AG10803 (cell line): ENCODE results near the gene DEFB132.

ENCODE experiments used
- DNase-seq: peaks from one replicate; pipeline ENCODE4 v3.0.0; 2010; ENCODE audit warnings: low read depth
- H3K4me3 ChIP-seq: 2 replicates; pipeline ENCODE4 v1.5.1; 2011; ENCODE audit warnings: mild to moderate bottlenecking, low read length, control low read depth
- CTCF ChIP-seq: conservative IDR thresholded peaks from 2 replicates; pipeline ENCODE4 v1.5.1; 2011; ENCODE audit warnings: mild to moderate bottlenecking, low read length, control low read depth, inconsistent platforms

Gene DEFB132

GRCh38 chr20:273884-274283 lies 16.4 kb downstream of the DEFB132 start:
- no peak for TF ChIP-seq CTCF
- H3K4me3 ChIP-seq: no peak overlapping the region
- no peak for DNase-seq

- TF ChIP-seq CTCF: no peak
- no peak overlapping the region for H3K4me3 ChIP-seq
- no peak for DNase-seq
These were observed 18.3 kb downstream of the DEFB132 start for GRCh38 chr20:275791-276190.

- TF ChIP-seq CTCF: no peak
- no peak for DNase-seq
- H3K4me3 ChIP-seq: no peak overlapping the region
These were observed 19.3 kb downstream of the DEFB132 start for GRCh38 chr20:276620-277495.

- DNase-seq: no peak
- no peak for TF ChIP-seq CTCF
- H3K4me3 ChIP-seq: no peak overlapping the region
These were observed 19.9 kb downstream of the DEFB132 start for GRCh38 chr20:277496-277781.

- H3K4me3 ChIP-seq: no peak overlapping the region
- no peak for DNase-seq
- TF ChIP-seq CTCF: no peak
These were observed 20.7 kb downstream of the DEFB132 start for GRCh38 chr20:278181-278580.

GRCh38 chr20:278607-279571 lies 21.4 kb downstream of the DEFB132 start:
- H3K4me3 ChIP-seq: peak overlapping the region; percentile 47
- no peak for TF ChIP-seq CTCF
- no peak for DNase-seq
